GM18951 (cell line): Measurements from ENCODE around the gene ELOVL3.
"Not testable (repeated sequence)": the region's sequence is repeated elsewhere in the genome, so short reads cannot be mapped to it uniquely, and the experiment has no call there.

Experiments used
- POLR2A ChIP-seq: IDR thresholded peaks from 4 replicates; pipeline ENCODE4 v1.6.1; 2011; ENCODE audit warnings: mild to moderate bottlenecking; ENCODE audit not compliant: insufficient read length, insufficient read depth; ENCODE audit errors: extremely low read depth
- in situ Hi-C: fragments of 300-500 bp; cut with MboI; formaldehyde crosslinking; loops from one replicate; pipeline ENCODE4 v1.12.0; 2022; ENCODE audit warnings: low sequenced_read_pairs, mixed read lengths, inconsistent platforms; ENCODE audit not compliant: unreplicated experiment

Gene ELOVL3, protein sequence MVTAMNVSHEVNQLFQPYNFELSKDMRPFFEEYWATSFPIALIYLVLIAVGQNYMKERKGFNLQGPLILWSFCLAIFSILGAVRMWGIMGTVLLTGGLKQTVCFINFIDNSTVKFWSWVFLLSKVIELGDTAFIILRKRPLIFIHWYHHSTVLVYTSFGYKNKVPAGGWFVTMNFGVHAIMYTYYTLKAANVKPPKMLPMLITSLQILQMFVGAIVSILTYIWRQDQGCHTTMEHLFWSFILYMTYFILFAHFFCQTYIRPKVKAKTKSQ

DNA sequence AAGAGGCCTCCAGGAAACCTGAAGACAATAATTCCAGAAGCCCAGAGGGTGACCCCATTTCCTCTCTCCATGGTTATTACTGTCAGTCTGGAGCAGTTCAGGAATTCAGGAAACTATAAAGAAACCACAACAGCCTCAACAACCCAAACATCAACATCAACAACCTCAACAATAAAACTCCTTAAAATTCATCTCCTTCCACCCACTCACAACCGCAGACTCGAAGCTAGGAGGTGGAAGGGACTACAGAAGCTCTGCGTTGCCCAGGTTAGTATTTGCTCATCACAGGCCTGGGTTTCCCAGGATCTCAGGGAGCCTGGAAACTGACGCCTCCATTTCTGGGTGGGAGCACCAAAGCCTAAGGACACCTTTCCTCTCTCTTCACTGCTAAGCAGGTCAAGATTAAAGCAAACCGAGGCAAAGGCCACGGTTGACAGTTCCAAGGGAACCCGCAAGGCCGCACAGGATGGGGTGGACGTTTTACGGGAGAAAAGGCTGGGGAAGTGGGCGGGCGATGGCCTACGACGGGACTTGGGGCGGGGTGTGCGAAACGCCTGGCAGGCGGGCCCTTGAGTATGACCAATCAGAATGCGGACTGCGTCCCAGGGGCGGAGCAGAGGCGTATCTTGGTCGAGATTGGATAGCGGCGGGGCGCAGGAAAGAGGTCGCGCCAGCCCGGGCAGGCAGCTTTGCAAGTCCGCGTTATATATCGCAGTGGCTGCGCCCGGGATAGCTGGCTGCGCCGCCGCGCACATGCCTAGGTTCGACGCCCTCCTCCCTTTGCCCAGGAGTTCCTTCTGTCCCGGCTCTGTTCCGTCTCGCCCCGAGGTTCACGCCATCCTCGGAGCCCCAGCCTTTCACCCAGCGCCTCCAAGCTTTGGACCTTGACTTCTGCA lies at the start of gene ELOVL3:
Gene ELOVL3, plus strand, starts transcription at position 654 of the 896 bp plus-strand sequence. CDS start 250 bp downstream, outside the sequence.
- in situ Hi-C loops: no loop called here
- TF ChIP-seq POLR2A: peak; percentile 5

DNA sequence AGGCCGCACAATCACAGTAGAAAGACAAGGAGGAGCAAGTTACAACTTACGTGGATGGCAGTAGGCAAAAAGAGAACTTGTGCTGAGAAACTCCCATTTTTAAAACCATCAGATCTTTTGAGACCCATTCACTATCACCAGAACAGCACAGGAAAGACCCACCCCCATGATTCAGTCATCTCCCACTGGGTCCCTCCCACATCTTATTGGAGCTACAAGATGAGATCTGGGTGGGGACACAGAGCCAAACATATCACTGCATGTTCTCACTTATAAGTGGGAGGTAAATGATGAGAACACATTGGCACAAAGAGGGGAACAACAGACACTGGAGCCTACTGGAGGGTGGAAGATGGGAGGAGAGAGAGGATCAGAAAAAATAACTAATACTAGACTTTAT lies 41.5 kb upstream of the ELOVL3 start:
- no peak for TF ChIP-seq POLR2A
- in situ Hi-C loops: no loop called here

DNA sequence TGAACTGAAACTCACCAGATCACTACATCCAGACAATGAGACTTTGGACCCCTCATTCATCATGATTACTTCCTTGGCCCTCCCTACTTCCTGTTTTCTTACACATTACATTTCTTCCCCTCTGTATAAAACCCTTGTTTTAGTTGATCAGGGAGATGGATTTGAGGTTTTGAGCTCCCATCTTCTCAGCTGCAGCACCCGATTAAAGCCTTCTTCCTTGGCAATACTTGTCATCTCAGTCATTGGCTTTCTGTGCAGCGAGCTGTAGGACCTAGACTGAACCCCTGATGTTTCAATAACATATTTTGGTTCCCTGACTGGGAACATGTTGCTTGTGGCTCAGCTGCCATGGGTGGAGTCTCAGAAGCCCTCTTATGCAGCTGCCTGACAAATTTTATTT lies 40.8 kb upstream of the ELOVL3 start:
- in situ Hi-C loops: no loop called here
- TF ChIP-seq POLR2A: no peak

DNA sequence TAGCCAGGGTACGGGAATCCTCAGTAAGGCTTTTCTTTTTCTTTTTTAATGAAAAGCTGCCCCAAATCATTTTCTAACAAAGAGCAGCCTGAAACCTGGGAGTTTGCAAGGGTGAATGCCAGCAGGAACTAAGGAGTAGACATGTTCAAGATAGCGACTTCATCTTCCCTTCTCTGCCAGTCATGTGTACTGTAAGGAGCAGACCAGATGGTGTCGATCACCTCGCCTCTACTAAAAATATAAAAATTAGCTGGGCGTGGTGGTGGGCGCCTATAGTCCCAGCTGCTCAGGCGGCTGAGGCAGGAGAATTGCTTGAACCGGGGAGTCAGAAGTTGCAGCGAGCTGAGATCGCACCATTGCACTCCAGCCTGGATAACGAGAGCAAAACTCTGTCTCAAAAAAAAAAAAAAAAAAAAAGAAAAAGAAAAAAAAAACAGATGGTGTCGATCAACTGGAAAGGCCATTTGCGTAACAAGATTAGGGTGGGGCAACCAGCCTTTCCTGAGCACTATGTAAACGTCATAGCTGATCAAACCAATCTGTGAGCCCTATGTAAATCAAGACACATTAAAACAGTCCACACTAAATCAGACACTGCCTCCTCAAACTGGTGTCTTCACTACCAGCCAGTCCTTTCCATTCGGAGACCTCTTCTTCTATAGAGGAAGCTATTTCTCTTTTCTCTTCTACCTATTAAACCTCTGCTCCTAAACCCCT lies 40.1 kb upstream of the ELOVL3 start:
- in situ Hi-C loops: no loop called here
- no peak for TF ChIP-seq POLR2A

DNA sequence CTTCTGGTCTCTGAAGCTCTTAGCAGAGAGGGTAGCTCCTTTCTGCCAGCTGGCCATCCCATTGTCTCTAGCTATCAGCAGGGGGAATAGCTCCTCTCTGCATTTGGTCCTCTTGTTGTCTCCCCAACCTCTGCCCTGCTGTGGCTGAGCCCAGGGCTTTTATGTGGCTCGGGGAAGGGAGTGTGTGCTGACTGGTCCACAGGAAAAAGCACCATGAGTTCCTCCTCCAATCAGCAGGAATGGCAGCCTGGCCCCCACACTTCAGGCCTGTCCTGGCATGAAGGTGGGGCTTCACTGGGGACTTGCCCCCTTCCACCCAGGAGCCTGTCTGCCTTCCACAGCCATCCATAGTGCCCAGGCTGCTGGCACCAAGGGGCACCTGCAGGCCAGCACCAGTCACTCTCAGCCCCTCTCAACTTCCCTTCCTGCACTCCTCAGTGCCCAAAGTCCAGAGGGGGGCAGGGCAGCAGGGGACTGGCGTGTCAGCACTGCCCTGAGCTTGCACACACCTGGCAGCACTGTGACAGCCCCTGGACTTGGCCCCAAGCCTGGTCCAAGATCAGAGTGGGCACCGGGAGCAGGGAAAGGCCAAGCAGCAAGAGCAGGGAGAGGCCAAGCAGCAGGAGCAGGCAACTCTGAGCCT lies 37.7 kb upstream of the ELOVL3 start:
- no peak for TF ChIP-seq POLR2A

DNA sequence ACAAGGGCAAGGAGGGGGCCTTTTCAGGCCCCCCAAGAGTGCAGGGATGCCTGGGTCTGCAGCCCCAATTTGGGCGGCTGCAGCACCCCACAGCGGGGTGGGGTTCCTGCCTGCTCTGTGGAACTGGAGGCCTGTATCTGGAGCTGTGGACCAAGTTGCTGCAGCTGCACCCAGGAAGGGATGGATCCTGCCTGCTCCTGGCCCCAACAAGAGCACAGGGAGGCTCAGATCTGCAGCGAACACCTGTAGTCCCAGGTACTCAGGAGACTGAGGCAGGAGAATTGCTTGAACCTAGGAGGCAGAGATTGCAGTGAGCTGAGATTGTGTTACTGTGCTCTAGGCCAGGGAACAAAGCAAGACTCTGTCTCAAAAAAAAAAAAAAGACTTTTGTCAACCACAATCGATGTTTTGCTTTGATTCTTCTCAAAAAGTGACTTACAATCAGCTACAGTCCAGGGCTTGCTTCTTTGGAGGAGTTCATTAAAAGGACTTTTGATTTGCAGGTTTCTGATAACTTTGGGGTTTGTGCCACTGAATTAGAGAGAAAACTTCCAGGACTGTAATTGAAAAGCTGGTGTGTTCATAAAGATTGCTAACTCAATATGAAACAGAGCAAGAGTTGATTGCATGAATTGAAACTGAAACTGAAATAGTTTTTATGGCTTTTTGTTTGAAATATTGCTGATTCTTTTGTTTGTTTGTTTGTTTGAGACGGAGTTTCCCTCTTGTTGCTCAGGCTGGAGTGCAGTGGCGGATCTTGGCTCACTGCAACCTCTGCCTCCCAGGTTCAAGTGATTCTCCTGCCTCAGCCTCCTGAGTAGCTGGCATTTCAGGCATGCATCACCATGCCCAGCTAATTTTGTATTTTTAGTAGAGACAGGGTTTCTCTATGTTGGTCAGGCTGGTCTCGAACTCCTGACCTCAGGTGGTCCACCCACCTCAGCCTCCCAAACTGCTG lies 36.9 kb upstream of the ELOVL3 start:
- in situ Hi-C loops: not testable (repeated sequence)

More for the DNA sequence above, 37.7 kb upstream of the ELOVL3 start:
- in situ Hi-C loops: no loop called here

DNA sequence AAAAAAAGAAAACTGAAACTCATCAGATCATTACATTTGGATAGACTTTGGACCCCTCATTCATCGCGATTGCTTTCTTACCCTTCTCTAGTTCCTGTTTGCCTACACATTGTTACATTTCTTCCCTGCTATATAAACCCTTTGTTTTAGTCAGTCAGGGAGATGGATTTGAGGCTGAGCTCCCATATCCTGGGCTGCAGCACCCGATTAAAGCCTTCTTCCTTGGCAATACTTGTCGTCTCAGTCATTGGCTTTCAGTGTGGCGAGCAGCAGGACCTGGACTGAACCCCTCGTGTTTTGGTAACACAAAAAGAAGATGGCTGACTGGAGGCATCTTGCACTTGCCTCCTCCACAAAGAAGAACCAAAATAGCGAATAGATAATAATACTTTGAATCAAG lies 34.1 kb upstream of the ELOVL3 start:
- in situ Hi-C loops: no loop called here

DNA sequence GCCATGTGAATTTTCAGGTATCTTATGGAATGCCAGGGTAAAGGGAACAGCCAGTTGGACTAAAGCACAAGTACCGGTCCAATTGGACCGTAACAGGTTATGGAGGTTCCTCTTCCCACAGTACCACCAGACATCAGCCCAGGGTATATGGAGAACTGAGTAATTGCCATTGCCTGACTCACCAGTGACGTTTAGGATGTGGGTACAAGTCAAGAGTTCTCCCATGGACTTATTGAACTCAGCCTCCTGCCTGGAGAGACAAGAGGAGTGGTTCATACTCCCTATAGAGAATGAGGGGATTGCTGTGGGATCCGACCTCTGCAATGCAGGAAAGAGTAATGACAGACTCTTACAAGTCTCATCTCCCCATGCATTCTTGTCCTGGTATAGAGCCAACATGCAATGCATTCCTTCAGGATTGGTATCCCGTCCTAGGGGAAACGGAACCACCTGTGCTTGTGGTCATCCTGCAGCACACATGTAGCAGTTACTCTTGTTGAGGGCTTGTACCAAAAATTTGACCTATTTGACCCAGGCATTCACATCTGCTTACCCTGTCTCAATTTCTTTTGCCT lies 30.7 kb upstream of the ELOVL3 start:
- TF ChIP-seq POLR2A: no peak
- in situ Hi-C loops: no loop called here

More for the DNA sequence above, 34.1 kb upstream of the ELOVL3 start:
- TF ChIP-seq POLR2A: no peak

DNA sequence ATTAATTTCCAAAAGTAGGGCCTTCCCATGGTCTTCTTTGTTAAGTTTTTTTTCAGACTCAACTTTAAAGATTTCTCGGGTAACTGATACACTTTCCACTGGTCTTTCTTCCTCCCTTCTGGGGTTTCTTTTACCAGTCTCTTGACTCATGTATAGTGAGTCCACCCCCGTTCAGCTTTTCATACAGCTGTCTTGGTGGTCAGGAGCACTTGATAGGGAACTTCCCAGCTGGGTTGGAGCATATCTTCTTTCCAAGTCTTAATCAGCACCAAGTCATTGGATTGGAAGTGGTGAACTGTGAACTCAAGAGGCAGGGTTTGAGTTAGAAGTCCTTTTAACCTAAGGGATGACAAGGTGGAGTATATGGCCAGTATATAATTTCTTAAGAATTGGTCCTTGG lies 29.2 kb upstream of the ELOVL3 start:
- in situ Hi-C loops: no loop called here
- no peak for TF ChIP-seq POLR2A

DNA sequence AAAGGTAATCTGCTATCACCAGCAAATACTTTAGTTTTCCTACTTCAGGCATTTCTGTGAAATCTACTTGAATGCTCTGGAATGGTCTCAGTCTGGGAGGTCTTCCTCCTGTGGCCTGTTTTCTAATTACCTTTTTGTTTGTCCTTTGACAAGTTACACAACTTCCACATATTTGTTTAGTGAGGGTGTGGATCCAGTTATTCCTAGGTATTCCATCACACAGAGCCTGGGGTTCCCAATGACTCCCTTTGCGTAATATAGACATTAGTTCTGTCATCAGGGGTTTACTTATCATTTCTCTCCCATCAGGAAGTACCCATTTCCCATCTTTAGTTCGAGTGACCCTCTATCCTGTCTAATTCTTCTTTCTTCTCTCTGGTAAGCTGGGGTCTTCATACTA lies 28.1 kb upstream of the ELOVL3 start:
- in situ Hi-C loops: no loop called here
- no peak for TF ChIP-seq POLR2A

DNA sequence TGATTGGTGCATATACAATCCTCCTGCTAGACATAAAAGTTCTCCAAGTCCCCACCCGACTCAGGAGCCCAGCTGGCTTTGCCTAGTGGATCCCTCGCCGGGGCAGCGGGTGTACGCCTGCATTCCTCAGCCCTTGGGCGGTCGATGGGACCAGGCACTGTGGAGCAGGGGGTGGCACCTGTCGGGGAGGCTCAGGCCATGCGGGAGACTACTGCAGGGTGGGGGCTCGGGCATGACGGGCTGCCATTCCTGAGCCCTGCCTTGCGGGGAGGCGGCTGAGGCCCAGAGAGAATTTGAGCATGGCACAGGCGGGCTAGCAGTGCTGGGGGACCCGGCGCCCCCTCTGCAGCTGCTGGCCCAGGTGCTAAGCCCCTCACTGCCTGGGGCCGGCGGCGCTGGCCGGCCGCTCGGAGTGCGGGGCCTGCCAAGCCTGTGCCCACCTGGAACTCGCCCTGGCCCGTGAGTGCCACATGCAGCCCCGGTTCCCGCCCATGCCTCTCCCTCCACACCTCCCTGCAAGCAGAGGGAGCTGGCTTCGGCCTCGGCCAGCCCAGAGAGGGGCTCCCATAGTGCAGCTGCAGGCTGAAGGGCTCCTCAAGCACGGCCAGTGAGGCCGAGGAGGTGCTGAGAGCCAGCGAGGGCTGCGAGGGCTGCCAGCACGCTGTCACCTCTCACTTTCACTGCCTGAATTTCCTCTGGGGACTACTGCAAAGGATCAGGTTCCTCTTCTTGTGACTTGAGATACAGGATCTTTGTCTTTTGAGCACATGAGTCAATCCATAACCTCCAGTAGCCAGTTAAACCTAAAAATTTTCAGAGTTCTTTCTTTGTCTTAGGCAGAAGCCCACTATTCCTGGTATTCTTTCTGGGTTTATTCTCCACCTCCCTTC lies 25.1 kb upstream of the ELOVL3 start:
- TF ChIP-seq POLR2A: no peak
- in situ Hi-C loops: no loop called here
